Activated CD4-positive, alpha-beta T cell treated with anti-CD3 and anti-CD28 coated beads, Interleukin-2, amount 50 U/mL, for 24 hours (primary cell): Measurements from ENCODE around the gene CLIP4.
"Not testable (repeated sequence)": the region's sequence is repeated elsewhere in the genome, so short reads cannot be mapped to it uniquely, and the experiment has no call there.

Source experiments
- DNase-seq, 2 donors: peaks; one replicate each; pipeline ENCODE4 v3.0.0-alpha.2; 2020; ENCODE audit warnings: low read depth in 1 of 2, low spot score in 1 of 2

Gene CLIP4

GRCh38 chr2:29114946-29115609 is at the start of gene CLIP4:
Gene CLIP4 (plus strand): TSS chr2:29115415. CDS start chr2:29121389, 5,974 bp downstream.
- peak; percentile 34 to 51 for DNase-seq

DNA sequence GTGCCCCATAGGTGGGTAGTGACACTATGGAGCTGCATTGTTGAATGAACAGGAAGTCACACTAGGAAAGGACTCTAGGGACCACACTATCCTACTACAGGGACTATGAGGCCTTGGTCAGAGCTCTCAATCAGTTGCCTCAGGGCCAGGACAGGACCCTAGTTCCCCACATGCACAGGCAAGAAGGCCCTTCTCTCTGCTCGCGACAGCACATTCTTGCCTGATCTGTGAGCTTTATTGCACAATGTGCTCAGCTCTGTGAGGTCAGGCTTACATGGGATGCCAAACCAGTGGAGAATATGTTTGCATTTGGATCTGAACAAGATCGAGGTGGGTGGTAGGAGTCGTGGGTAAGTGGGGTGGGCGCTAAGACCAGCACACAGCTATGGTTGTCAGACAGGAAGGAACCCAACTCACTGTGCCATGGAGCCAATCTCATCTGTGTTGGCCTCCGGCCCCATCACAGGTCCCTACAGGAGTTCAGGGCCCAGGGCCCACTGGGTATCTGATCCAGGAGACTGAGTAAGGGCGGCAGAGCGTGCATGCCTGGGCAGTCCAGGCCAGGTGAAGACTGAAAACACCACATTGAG is 48.8 kb upstream of the CLIP4 start:
- DNase-seq = no peak

GRCh38 chr2:29066997-29067605 is 48.1 kb upstream of the CLIP4 start:
- no peak for DNase-seq

GRCh38 chr2:29068513-29068912 is 46.7 kb upstream of the CLIP4 start:
- DNase-seq = no peak

GRCh38 chr2:29070526-29070925 is 44.7 kb upstream of the CLIP4 start:
- DNase-seq = no peak

DNA sequence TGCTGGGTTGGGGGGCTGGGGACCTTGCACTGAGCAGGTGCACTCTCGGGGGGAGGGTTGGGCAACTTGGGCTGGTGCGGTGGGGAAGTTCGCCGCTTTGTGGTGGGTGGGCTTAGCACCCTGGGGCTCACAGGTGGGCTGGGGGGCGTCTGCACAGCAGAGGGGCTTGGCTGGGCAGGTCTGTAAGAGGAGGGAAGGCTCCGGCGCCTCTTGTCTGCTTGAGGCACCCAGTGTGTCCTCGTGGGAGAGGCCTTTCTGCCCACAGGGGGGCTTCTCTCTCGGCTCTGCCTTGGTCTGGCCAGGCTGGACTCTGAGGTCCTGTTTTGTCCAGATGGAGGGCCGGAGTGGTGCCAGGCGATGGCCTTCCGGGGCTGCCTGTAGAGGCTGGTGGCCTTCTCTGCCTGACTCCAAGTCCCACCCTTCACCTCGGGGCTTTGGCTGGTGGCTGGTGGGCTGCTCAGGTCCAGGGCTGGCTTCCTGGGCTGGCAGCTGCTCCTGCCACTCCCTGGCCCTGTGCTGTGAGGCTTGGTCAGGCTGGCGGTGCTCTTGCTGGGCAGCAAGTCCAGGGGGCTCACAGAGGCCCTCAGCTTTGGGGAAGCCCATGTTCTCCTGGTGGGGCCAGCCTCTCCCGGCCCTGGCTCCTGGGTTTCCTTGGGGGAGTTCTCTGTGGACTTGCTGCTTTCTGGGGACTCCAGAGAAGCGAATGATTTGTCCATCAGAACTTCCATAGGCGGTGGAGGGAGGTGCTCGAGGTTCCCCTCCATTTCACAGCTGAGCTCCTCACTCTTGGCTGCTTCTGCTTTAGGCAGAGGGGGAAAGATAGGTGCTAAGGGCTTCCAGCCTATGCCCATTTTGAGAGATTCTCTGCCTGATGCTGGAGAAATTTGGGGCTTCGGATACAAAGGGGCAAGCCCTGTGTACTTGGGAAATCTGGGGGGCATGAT is 43.9 kb upstream of the CLIP4 start:
- DNase-seq = no peak

GRCh38 chr2:29072251-29072650 is 43.0 kb upstream of the CLIP4 start:
- DNase-seq = no peak

GRCh38 chr2:29072971-29073725 is 42.1 kb upstream of the CLIP4 start:
- DNase-seq = no peak

DNA sequence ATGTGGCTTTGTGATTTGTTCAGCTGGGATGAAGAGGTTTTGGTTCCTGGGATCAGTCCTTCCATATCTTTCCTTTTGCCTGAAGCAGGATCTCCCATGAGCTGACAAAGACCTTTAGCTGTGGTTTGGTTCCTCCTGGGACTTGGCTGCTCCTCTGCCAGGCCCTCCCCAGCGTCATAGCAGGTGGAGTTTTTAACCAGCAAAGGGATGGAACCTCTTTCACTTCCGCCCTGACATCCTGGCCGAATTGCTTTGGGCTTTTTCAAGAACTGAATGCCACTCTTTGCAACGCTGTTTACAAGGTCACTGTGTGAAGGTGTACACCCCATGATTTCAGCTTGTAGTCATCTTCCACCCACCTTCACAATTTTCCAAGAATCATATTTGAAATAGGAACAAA is 41.3 kb upstream of the CLIP4 start:
- DNase-seq = no peak

- DNase-seq = no peak
These were observed 40.8 kb upstream of the CLIP4 start, which contains the start of gene PCARE for GRCh38 chr2:29074411-29074810. Gene PCARE (minus strand): TSS chr2:29074523. CDS start chr2:29074261, 262 bp downstream.

GRCh38 chr2:29075894-29076705 is 39.1 kb upstream of the CLIP4 start:
- DNase-seq = no peak

DNA sequence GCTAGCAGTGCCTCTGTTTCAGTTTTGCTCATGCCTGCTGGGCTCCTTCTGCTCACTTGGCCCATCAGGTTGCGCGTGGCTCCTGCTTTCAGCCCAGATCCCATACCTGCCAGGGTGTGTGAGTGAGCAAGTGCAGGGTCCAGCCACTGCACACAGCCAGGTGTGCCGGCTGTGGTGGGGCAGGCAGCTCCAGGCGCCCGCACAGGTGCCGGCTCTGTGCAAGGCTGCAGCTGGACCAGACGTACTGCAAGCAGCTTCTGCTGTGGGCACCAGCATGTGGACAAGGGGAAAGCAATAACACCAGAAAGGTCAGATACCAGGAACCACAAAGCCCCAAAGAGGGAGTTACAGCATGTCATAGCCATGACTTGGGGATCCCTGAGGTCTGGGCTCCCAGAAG is 35.3 kb upstream of the CLIP4 start:
- DNase-seq = no peak

GRCh38 chr2:29080886-29081743 is 34.1 kb upstream of the CLIP4 start:
- DNase-seq = no peak

GRCh38 chr2:29082804-29083495 is 32.3 kb upstream of the CLIP4 start:
- no peak for DNase-seq

DNA sequence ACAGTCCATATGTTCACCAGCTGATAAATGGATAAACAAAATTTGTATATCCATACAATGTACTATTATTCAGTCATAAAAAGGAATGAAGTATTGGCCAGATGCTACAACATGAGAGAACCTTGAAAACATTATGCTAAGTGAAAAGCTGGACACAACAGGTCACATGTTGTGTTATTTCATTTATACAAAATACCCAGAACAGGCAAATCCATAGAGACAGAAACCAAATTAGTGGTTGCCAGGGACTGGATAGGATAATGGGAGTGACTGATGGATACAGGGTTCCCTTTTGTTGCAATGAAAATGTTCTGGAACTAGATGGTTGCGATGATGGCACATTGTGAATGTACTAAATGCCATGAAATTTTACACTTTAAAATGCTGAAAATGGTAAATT is 30.7 kb upstream of the CLIP4 start:
- DNase-seq = no peak

DNA sequence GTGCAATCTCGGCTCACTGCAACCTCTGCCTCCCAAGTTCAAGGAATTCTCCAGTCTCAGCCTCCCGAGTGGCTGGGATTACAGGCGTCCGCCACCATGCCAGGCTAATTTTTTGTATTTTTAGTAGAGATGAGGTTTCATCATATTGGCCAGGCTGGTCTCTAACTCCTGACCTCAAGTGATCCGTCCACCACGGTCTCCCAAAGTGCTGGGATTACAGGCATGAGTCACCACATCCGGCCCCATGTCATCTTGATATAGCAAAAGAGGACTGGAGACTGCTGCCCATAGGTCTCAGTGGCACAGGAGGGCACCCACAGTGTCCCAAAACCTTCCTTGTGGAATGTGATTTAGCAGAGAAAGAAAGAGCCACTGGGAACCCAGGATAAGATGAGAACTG is 24.9 kb upstream of the CLIP4 start:
- not testable (repeated sequence) for DNase-seq

- no peak for DNase-seq
These were observed 18.2 kb upstream of the CLIP4 start for GRCh38 chr2:29096969-29097368.

DNA sequence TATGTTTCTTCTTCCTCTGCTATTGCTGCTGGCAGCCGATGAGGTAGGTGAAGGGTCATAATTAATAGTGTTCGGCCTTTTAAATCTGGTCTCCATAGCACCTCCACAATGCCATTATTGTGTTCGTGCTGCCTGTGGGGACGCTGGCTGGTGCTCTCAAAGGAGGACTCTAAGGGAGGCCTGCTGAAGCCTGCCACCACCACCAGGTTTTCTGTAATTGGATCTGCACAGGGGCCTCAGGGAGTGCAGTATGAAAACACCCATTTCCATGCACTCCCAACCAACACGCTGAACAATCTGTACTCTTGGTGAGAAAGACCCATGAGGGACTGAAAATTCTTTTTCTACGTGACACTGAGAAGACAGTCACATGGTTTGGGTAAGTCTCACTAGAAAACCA is 17.6 kb upstream of the CLIP4 start:
- no peak for DNase-seq
